Mammary epithelial cell (primary cell): ENCODE results near the gene MED29.

Experiments
- EZH2 ChIP-seq: IDR thresholded peaks from 2 replicates; pipeline ENCODE4 v1.6.1; 2012; ENCODE audit warnings: low read length, inconsistent platforms, borderline replicate concordance
- TF ChIP-seq, protein P1 (sequence below), 2 donors: IDR thresholded peaks in 1 of 2; conservative IDR thresholded peaks in 1 of 2; 2 replicates each; pipeline ENCODE4 v1.5.1; 2011 to 2012; ENCODE audit warnings: inconsistent platforms in 2 of 2, low read length in 2 of 2, mild to moderate bottlenecking in 2 of 2, control low read depth in 1 of 2, low read depth in 1 of 2; ENCODE audit not compliant: insufficient read depth in 1 of 2; ENCODE audit errors: extremely low read depth in 1 of 2

DNA sequence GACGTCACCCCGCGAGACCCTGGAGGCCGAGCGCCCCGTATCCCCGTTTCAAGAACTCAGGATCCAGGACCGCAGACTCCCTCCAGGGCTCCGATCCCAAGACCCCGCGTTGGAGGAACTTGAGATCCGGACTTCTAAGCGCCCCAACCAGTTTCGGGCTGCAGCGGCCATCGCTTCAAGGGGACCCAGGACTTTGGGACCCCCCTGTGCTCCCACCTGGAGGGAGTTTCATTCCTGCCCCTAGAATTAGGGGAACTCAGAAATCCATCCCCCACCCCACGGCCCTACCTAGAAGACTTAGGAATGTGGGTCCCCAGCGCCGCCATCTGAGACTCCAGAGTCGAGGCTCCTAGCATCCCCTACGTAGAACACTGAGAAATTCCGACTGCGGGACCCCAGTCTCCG lies 21.7 kb downstream of the MED29 start:
- TF ChIP-seq EZH2, result no peak
- TF ChIP-seq, protein P1, sequence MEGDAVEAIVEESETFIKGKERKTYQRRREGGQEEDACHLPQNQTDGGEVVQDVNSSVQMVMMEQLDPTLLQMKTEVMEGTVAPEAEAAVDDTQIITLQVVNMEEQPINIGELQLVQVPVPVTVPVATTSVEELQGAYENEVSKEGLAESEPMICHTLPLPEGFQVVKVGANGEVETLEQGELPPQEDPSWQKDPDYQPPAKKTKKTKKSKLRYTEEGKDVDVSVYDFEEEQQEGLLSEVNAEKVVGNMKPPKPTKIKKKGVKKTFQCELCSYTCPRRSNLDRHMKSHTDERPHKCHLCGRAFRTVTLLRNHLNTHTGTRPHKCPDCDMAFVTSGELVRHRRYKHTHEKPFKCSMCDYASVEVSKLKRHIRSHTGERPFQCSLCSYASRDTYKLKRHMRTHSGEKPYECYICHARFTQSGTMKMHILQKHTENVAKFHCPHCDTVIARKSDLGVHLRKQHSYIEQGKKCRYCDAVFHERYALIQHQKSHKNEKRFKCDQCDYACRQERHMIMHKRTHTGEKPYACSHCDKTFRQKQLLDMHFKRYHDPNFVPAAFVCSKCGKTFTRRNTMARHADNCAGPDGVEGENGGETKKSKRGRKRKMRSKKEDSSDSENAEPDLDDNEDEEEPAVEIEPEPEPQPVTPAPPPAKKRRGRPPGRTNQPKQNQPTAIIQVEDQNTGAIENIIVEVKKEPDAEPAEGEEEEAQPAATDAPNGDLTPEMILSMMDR (conservative IDR thresholded peaks at IDR 0.05 in 1 of 2, IDR thresholded peaks at IDR 0.05 in 1 of 2; ENCODE audit: extremely low read depth in 1 of 2, insufficient read depth in 1 of 2, low read depth in 1 of 2, low read length in 2 of 2), result no peak
